ENCODE results near the gene RHOB.
"Not testable (repeated sequence)": the region's sequence is repeated elsewhere in the genome, so short reads cannot be mapped to it uniquely, and the experiment has no call there.

The RHOB gene

GRCh38 chr2:20422402-20423271, 24.2 kb upstream of the RHOB start:
- DNase-seq: no peak

GRCh38 chr2:20423359-20423758, 23.5 kb upstream of the RHOB start:
- no peak for DNase-seq

GRCh38 chr2:20423847-20424246, 23.0 kb upstream of the RHOB start:
- no peak for DNase-seq

GRCh38 chr2:20424300-20425290, 22.3 kb upstream of the RHOB start:
- DNase-seq: no peak

- no peak for DNase-seq
These were observed 21.4 kb upstream of the RHOB start for GRCh38 chr2:20425371-20425881.

GRCh38 chr2:20425884-20426283, 21.0 kb upstream of the RHOB start:
- DNase-seq: no peak

GRCh38 chr2:20427931-20428526, 18.8 kb upstream of the RHOB start:
- no peak for DNase-seq

- no peak for DNase-seq
These were observed 18.0 kb upstream of the RHOB start for GRCh38 chr2:20428717-20429490.

GRCh38 chr2:20429528-20429927, 17.3 kb upstream of the RHOB start:
- no peak for DNase-seq

GRCh38 chr2:20430035-20430434, 16.8 kb upstream of the RHOB start:
- no peak for DNase-seq

GRCh38 chr2:20430461-20431300, 16.2 kb upstream of the RHOB start:
- no peak for DNase-seq

GRCh38 chr2:20431301-20431698, 15.6 kb upstream of the RHOB start:
- DNase-seq: no peak

- no peak for DNase-seq
These were observed 15.1 kb upstream of the RHOB start for GRCh38 chr2:20431772-20432171.

GRCh38 chr2:20432714-20433113, 14.2 kb upstream of the RHOB start:
- no peak for DNase-seq

- no peak for DNase-seq
These were observed 13.6 kb upstream of the RHOB start for GRCh38 chr2:20433249-20433648.

- no peak for DNase-seq
These were observed 12.8 kb upstream of the RHOB start for GRCh38 chr2:20433946-20434553.

- no peak for DNase-seq
These were observed 12.1 kb upstream of the RHOB start for GRCh38 chr2:20434588-20435294.

- DNase-seq: not testable (repeated sequence)
These were observed 11.4 kb upstream of the RHOB start for GRCh38 chr2:20435456-20435855.

- DNase-seq: no peak
These were observed 10.0 kb upstream of the RHOB start for GRCh38 chr2:20436716-20437470.
